ENCODE data around the gene HOMER3. TPM values are rescaled to one million over a fixed set of nuclear protein-coding genes. Genes with fewer than 3 reads are reported as not detected.
A peak's percentile ranks its signal among the peaks of the same experiment; 100 is the strongest.

The HOMER3 gene
- total and polyA plus RNA-seq, 2 of the 13 experiments (the other 11 are each of a cell fraction or from before 2014, with no cell fraction given) = 21.3 to 27.3 TPM

- Histone ChIP-seq H3K4me2 (ENCODE audit: low read depth, low read length) (no peak overlapping the region), H3K9ac (ENCODE audit: insufficient read depth, low read depth, low read length) (no peak overlapping the region), H3K27me3 (ENCODE audit: control insufficient read depth in 1 of 2, insufficient read depth in 2 of 2, low read length in 2 of 2) (no peaks in the 10 kb centered on the region), H3K36me3 (replicated peaks in 1 of 2; ENCODE audit: control insufficient read depth in 1 of 2, insufficient read depth in 2 of 2, low read length in 2 of 2) (peaks cover 6 to 11% of the 10 kb centered on the region in 2 experiments; a peak in 4 of 5 replicates), H3K9me3 (ENCODE audit: low read length) (no peaks in the 10 kb centered on the region), H2AFZ (ENCODE audit: low read length) (no peak overlapping the region), H3K4me3 (replicated peaks in 1 of 3; ENCODE audit: insufficient read depth in 1 of 3, low read depth in 2 of 3, low read length in 3 of 3) (no peak overlapping the region), H3K79me2 (ENCODE audit: insufficient read depth, low read length) (no peaks in the 10 kb centered on the region), H4K20me1 (ENCODE audit: insufficient read depth, low read length) (no peaks in the 10 kb centered on the region), H3K4me1 (ENCODE audit: insufficient read depth, low read length) (no peaks in the 10 kb centered on the region), H3K27ac (ENCODE audit: extremely low read length, insufficient read depth, low read length) (no peak overlapping the region)
- ATAC-seq (peak; percentile 19), DNase-seq (ENCODE audit: low spot score) (no peak), FAIRE-seq (no peak)
- ChIA-PET POLR2A (interaction anchor here (0.7 kb wide), 1 partner anchor 12 kb away, joined by 3 read pairs; the partner anchor contains the start of genes COPE and DDX49), CTCF (ENCODE audit: low intra/inter-chr PET ratio, low total read pairs) (no interaction called here)
- 97% methylated on average over 16 of the region's 34 CpGs for WGBS (ENCODE audit: low lambda C conversion rate)
- BruUV-seq (replicated peaks) = no TSS peak
- intact Hi-C loops (cut with micrococcal nuclease; ENCODE audit: unreplicated experiment) (no loop called here), in situ Hi-C loops (cut with HindIII; ENCODE audit: extremely low pct_ligation_motif_present, low pct_unique_long_range_greater_than_20kb) (no loop called here)
- TF ChIP-seq SNRNP70 (IDR thresholded peaks at IDR 0.05; ENCODE audit: low read depth, low read length) (no peak), ZMYM3 (CRISPR knock-in tag; IDR thresholded peaks at IDR 0.05) (0 out of 2 replicates have a peak, but pooled peaks have one; percentile 25), AKNA (CRISPR knock-in tag; IDR thresholded peaks at IDR 0.05; ENCODE audit: borderline replicate concordance) (no peak), ZNF629 (CRISPR knock-in tag; conservative IDR thresholded peaks at IDR 0.05) (peak; percentile 86), ZNF770 (CRISPR knock-in tag; IDR thresholded peaks at IDR 0.05) (peak; percentile 60), RBFOX2 (IDR thresholded peaks at IDR 0.05; ENCODE audit: low read depth, low read length) (0 out of 2 replicates have a peak, but pooled peaks have one; percentile 15), ZBTB7B (CRISPR knock-in tag; IDR thresholded peaks at IDR 0.05) (no peak), ZNF143 (CRISPR knock-in tag; IDR thresholded peaks at IDR 0.05) (no peak)
Observed at GRCh38 chr19:18931316-18932162, 9.5 kb downstream of the HOMER3 start.
